Renal cortex interstitium (tissue), 11 donors: Measurements from ENCODE around the gene TMTC4. TPM values are rescaled to one million over a fixed set of nuclear protein-coding genes. Genes with fewer than 3 reads are reported as not detected.

Experiments
- DNase-seq, 11 donors: peaks; one replicate each; pipeline ENCODE4 v3.0.0-alpha.2; 2013; ENCODE audit warnings: low read depth in 9 of 11, low spot score in 4 of 11; ENCODE audit errors: extremely low read depth in 1 of 11
- polyA plus RNA-seq, 3 donors: library from polyadenylated mRNA; unstranded; fragments of 120-200 nt; gene quantifications; one replicate each; pipeline ENCODE4 v1.2.1, GENCODE V29; 2013; ENCODE audit not compliant: insufficient read length in 3 of 3

Gene TMTC4
- polyA plus RNA-seq, 3 donors, result 34.7 to 38.2 (median 35.2) TPM

DNA sequence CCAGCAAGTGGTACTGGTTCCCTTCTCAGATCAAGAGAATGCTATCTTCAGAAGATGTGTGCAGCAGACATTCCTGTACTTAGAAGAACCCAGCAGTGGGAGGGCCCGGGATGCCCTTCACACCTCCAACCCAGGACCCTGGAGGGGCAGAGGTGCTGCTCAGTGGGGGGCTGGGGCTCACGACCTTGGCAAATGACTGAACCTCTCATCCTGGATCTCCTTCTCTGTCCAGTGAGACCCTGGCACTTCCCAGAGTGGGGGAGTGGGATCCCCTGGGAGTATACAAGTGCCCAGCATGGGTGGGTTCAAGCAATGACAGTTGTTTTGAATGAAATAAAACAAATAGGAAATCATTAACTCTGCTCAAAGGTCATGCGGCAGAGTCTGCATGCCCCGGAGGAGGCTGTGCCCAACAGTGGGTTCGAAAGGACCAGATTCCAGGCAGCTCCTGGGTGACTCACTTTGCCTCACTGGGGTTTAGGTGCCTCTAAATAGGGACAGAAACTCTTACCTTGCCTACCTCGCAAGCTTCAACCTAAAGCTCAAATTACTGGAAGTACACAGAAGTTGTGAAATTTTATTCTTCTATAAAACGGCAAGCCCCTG is 112.9 kb downstream of the TMTC4 start:
- DNase-seq, result no peak

DNA sequence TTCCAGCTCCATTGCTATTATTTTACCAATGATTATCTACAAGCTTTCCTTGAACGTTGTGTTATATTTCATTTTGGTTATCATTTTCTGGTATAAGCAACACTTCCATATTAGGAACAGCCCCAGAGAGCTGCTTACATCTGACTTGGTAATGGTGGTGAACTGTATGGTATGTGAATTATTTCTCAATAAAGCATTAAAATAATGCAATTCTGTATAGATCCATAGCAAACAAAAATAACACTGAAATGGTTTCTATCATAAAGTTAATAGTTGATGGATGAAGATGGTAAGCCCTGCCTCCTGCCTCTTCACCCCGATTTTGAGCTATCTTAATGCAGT is 113.5 kb downstream of the TMTC4 start:
- no peak for DNase-seq

DNA sequence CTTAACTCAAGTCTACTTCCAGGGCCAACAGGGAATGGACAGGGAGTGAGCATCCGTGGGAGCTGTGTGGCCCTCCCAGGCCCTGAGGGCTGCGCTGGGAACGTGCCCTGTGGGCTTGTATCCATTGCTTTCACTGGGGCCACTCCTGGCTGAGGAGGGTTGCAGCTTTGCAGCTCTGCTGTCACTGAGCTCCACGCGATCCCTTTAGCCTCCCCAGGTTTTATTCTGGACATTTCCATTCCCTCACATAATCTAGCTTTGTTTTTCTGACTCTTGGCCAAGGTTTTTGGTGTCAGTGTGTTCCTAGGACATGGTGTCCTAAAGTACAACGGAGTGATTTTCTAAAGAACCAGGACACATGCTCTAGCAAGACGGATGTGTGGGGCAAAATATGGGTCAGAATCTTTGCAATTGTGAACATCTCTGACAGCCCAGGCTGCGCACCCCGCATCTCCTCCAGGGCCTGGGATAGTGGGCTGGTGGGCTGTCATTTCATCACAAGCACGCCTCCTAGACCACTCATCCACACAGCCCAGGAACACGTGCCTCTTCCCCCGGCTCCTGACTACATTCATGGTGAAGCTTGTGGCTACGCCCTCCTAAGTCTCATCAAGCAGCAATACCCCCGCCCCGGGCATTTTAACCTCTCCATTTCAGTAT is 114.0 kb downstream of the TMTC4 start:
- DNase-seq, result no peak

DNA sequence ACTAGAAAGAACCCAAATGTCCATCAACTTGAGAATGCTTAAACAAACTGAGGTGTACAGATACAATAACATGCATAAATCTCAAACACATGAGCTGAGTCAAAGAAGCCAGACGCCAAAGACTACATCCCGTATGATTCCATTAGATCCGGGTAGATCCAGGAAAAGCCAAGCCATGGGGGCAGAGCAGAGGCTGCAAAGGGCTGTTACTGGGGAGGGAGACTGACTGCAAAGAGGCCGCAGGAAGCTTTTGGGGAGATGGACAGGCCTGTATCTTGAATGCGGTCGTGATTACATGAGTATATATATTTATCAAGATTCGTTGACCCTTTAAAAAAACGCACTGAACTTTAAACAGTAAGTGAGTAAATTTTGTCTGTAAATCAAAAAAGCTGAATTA is 114.7 kb downstream of the TMTC4 start:
- no peak for DNase-seq

Other genes with a start within 250 kb of the TMTC4 start
- 1 to 10 TPM; 5.5 to 6.3 (median 5.8) TPM for gene GGACT, start 86.0 kb downstream of the TMTC4 start, polyA plus RNA-seq